ENCODE measurements around the gene NSMCE1.

Gene NSMCE1

DNA sequence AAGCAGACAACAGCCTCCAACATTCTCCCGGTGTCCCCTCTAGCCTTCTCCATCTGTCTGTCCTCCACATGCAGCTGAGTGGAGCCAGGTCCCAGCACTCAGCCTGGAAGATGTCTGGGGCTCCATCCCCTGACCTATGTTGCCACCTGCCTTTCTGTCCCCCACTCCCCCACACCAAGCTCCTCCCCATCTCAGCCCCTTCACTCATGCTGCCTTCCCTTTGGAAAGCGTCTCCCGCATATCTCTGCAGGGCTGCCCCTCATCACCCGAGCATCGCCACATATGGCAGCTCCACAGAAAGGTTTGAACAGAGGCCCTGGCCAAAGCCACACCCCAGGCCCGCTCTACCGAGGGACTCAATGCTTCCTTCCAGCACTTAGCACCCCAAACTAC lies 24.2 kb downstream of the NSMCE1 start:
- Mint-ChIP-seq H3K27me3 (no peaks in the 10 kb centered on the region), H3K27ac (peak overlapping the region; percentile 4 to 23), H3K9me3 (peaks cover 0 to 7% of the 10 kb centered on the region in 2 donors), H3K4me1 (peaks cover 98% of the 10 kb centered on the region), H3K4me3 (peak overlapping the region; percentile 16 to 28)
- no peak for ATAC-seq
- no peak for DNase-seq

GRCh38 chr16:27243725-27244362 lies 24.7 kb downstream of the NSMCE1 start:
- DNase-seq = no peak
- Mint-ChIP-seq H3K27ac (peak overlapping the region in 1 of 2 donors; percentile 4), H3K4me3 (peak overlapping the region; percentile 16 to 28), H3K27me3 (no peaks in the 10 kb centered on the region), H3K4me1 (peaks cover 98% of the 10 kb centered on the region), H3K9me3 (peaks cover 0 to 5% of the 10 kb centered on the region in 2 donors)
- ATAC-seq = no peak

- no peak for DNase-seq
- H3K4me1 Mint-ChIP-seq = peaks cover 98% of the 10 kb centered on the region
- peak; percentile 58 for ATAC-seq
- peak overlapping the region; percentile 28 to 68 for H3K4me3 Mint-ChIP-seq
- no peaks in the 10 kb centered on the region for H3K27me3 Mint-ChIP-seq
- H3K9me3 Mint-ChIP-seq = no peaks in the 10 kb centered on the region
- H3K27ac Mint-ChIP-seq = peak overlapping the region; percentile 8 to 31
Observed at GRCh38 chr16:27242868-27243590, 25.5 kb downstream of the NSMCE1 start.

DNA sequence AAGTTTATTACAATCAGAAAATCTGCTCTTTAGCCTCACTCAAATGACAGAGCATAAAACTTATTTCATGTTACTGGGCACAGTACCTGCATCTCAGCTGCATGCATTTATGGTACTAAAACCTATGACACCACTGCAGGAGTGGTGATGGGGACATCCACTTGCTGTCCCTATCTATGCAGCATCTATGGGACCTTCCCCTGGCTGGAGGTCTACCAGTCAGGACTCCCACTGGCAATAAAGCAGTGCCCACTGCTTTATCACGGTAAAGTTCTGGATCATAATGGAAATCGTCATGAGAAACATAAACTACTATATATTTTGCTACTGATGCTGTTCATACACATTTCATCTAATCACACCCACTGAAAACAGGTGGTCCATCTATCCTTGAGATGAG lies 26.2 kb downstream of the NSMCE1 start:
- Mint-ChIP-seq H3K9me3 (no peaks in the 10 kb centered on the region), H3K27me3 (no peaks in the 10 kb centered on the region), H3K4me1 (peaks cover 98% of the 10 kb centered on the region), H3K27ac (no peak overlapping the region), H3K4me3 (peak overlapping the region; percentile 28 to 68)
- no peak for DNase-seq
- ATAC-seq = no peak

- DNase-seq (no peak), ATAC-seq (no peak)
- no peaks in the 10 kb centered on the region for H3K27me3 Mint-ChIP-seq
- peaks cover 98% of the 10 kb centered on the region for H3K4me1 Mint-ChIP-seq
- no peak overlapping the region for H3K4me3 Mint-ChIP-seq
- H3K27ac Mint-ChIP-seq = no peak overlapping the region
- no peaks in the 10 kb centered on the region for H3K9me3 Mint-ChIP-seq
Observed at GRCh38 chr16:27241658-27242057, 26.9 kb downstream of the NSMCE1 start.

DNA sequence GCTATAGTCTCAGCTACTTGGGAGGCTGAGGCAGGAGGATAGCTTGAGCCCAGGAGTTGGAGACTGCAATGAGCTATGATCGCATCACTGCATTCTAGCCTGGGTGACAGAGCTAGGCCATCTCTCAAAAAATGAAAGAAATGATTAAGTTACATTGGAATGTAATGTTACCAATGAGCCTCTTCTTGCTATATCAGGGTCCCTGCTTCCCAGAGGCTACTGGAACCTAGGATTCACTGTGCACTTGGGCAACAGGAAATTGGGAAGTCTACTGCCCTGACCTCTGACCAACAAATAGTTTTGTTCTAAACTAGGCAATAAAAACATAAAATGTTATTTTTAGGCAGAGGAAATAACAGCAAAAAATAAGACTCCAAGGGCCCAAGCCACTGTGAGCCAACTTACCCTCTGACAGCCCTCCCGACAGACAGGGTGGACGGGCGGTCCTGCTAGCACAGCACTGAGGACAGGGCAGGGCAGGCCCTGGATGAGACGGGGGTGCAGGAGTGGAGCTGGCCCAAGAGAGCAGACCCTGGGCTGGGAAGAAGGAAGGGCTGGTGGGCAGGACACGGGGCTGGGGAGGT lies 27.5 kb downstream of the NSMCE1 start:
- no peak overlapping the region for H3K27ac Mint-ChIP-seq
- H3K9me3 Mint-ChIP-seq = no peaks in the 10 kb centered on the region
- no peaks in the 10 kb centered on the region for H3K27me3 Mint-ChIP-seq
- DNase-seq (no peak), ATAC-seq (no peak)
- H3K4me1 Mint-ChIP-seq = peaks cover 96% of the 10 kb centered on the region
- H3K4me3 Mint-ChIP-seq = no peak overlapping the region

- Mint-ChIP-seq H3K4me3 (no peak overlapping the region), H3K27me3 (no peaks in the 10 kb centered on the region), H3K27ac (peak overlapping the region in 1 of 2 donors; percentile 31), H3K4me1 (peaks cover 96% of the 10 kb centered on the region), H3K9me3 (no peaks in the 10 kb centered on the region)
- no peak for ATAC-seq
- DNase-seq = no peak
Observed at GRCh38 chr16:27239906-27240655, 28.5 kb downstream of the NSMCE1 start.

DNA sequence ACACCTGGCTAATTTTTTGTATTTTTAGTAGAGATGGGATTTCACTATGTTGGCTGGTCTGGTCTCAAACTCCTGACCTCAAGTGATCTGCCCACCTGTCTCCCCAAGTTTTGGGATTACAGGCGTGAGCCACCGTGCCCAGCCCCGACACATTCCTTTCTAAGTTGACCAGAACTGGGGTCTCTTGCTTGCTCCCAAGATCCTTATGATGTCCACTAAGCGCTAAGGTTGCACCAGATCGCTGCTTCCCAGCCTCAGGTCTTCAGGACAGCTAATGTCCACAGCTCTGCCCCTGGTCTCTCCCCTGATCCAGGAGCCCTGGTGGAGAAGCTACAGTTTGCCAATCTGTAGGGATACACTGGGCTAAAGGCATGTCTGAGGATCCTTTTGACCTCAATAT lies 29.5 kb downstream of the NSMCE1 start:
- H3K27me3 Mint-ChIP-seq = no peaks in the 10 kb centered on the region
- ATAC-seq = no peak
- no peaks in the 10 kb centered on the region for H3K9me3 Mint-ChIP-seq
- H3K27ac Mint-ChIP-seq = peak overlapping the region; percentile 92 to 98
- H3K4me1 Mint-ChIP-seq = peaks cover 96% of the 10 kb centered on the region
- DNase-seq = no peak
- peak overlapping the region; percentile 40 to 70 for H3K4me3 Mint-ChIP-seq

GRCh38 chr16:27238591-27238990 lies 30.0 kb downstream of the NSMCE1 start:
- ATAC-seq (no peak), DNase-seq (no peak)
- H3K27me3 Mint-ChIP-seq = no peaks in the 10 kb centered on the region
- no peaks in the 10 kb centered on the region for H3K9me3 Mint-ChIP-seq
- H3K4me3 Mint-ChIP-seq = peak overlapping the region; percentile 70 to 79
- H3K27ac Mint-ChIP-seq = peak overlapping the region; percentile 92 to 98
- H3K4me1 Mint-ChIP-seq = peaks cover 96% of the 10 kb centered on the region

- peak overlapping the region; percentile 70 to 79 for H3K4me3 Mint-ChIP-seq
Observed at GRCh38 chr16:27238016-27238587, 30.5 kb downstream of the NSMCE1 start.

DNA sequence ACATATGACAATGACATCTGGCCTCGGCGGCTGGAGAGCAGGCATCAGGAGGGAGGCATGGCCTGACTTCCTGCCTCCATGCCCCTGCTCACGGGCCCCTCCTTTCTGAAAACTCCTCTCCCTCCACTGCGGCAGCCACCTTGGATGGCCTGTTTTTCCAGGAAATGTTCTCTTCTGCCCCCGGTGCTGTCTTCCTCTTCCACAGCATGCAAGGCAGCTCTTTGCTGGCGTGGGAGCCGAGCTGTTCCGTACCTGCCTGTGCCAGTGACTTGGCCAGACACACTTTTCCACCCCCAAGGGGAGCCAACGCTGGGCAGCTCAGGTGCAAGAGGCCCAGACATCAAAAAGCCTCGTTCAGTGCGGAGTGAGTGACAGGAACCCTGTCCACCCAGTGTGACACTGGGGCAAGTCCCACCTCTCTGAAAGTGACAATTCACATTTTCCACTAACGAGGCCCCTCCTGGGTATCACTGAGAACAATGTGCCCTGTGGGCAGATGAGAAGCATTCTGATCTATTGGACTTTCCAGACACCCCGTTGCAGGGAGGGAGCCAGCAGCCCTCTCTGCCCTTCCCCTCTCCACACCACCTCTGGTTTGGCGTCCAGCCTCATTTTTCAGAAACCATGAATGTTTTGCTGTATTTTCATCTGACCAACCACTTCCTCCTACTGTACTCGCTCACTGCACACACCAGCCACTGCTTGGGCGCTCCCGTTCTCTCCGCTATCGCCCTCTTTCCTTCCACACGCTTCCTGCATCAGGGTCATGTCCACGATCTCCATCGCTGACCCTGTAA lies 31.2 kb downstream of the NSMCE1 start:
- Mint-ChIP-seq H3K4me1 (peaks cover 96% of the 10 kb centered on the region), H3K4me3 (peak overlapping the region; percentile 70 to 79), H3K27ac (peak overlapping the region; percentile 92 to 98), H3K27me3 (no peaks in the 10 kb centered on the region), H3K9me3 (no peaks in the 10 kb centered on the region)
- ATAC-seq (peak; percentile 89), DNase-seq (peak; percentile 86 to 93)

More at GRCh38 chr16:27238016-27238587, 30.5 kb downstream of the NSMCE1 start:
- ATAC-seq (peak; percentile 30), DNase-seq (peak; percentile 59 to 66)
- Mint-ChIP-seq H3K27me3 (no peaks in the 10 kb centered on the region), H3K4me1 (peaks cover 96% of the 10 kb centered on the region), H3K27ac (peak overlapping the region; percentile 92 to 98), H3K9me3 (no peaks in the 10 kb centered on the region)

GRCh38 chr16:27236635-27237218 lies 31.8 kb downstream of the NSMCE1 start:
- Mint-ChIP-seq H3K4me1 (peaks cover 96% of the 10 kb centered on the region), H3K4me3 (peak overlapping the region; percentile 70 to 79), H3K27ac (peak overlapping the region; percentile 92 to 98), H3K27me3 (no peaks in the 10 kb centered on the region), H3K9me3 (no peaks in the 10 kb centered on the region)
- ATAC-seq (no peak), DNase-seq (no peak)

GRCh38 chr16:27235938-27236245 lies 32.7 kb downstream of the NSMCE1 start:
- Mint-ChIP-seq H3K4me3 (peak overlapping the region; percentile 84 to 85), H3K9me3 (no peaks in the 10 kb centered on the region), H3K27me3 (no peaks in the 10 kb centered on the region), H3K4me1 (peaks cover 97% of the 10 kb centered on the region), H3K27ac (peak overlapping the region; percentile 92 to 98)
- ATAC-seq (no peak), DNase-seq (no peak)
